ENCODE data around the gene CCDC136. TPM values are rescaled to one million over a fixed set of nuclear protein-coding genes. Genes with fewer than 3 reads are reported as not detected.

Gene CCDC136
- total RNA-seq, 1 experiment from 2014 or later, result 1.1 TPM

DNA sequence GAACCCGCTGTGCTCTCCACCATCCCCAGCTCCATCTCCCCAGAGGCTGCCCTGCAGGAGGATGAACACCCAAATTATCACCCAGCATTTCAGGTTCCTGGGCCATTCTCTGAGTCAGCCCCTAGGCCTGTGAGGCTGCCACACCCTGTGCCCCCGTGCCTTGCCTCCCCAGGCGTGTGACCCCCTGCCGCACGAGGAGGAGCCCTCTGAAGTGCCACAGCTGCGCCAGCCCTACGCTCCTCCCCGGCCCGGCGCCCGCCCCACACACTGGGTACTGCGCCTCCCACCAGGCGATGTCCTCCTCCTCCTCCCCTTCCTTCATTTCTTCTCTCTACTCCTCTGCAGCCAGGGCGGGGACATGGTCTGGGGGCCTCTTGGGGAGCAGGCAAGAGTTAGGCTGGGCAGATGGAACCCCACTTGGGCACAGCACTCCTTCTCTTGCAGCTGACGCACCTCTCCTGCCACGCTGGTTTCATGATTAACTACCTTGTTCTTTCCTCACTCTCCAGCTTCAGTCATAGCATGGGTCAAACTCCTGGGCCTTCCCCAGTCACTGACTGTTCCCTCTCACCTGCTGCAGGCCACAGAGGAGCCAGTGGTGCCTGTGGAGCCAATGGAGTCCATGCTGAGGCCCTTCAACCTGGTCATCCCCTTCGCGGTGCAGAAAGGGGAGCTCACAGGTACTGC is 58.2 kb downstream of the CCDC136 start:
- no peaks in the 10 kb centered on the region for H3K9me3 ChIP-seq (ENCODE audit: control insufficient read depth, insufficient read depth, low read depth, low read length)
- no peak overlapping the region for H3K4me3 ChIP-seq (ENCODE audit: low read depth in 2 of 2, low read length in 2 of 2)
- ATAC-seq (no peak), DNase-seq (ENCODE audit: low read depth, low spot score) (no peak)
- H3K27ac ChIP-seq (ENCODE audit: low read length), result no peak overlapping the region
- no peaks in the 10 kb centered on the region for H3K4me1 ChIP-seq (ENCODE audit: control insufficient read depth, insufficient read depth, low read length)
- ChIA-PET POLR2A (no interaction called here), CTCF (interaction anchor here (0.6 kb wide), 1 partner anchor 27 kb away, joined by 4 read pairs; no protein-coding TSS in a partner anchor)
- H3K36me3 ChIP-seq (ENCODE audit: control insufficient read depth, insufficient read depth, low read length), result no peaks in the 10 kb centered on the region
- no TSS peak for BruUV-seq (replicated peaks)
- in situ Hi-C loops (cut with HindIII; ENCODE audit: low pct_unique_long_range_greater_than_20kb, low sequenced_read_pairs), result no loop called here
- intact Hi-C loops (cut with micrococcal nuclease; ENCODE audit: unreplicated experiment), result no loop called here
- no peaks in the 10 kb centered on the region for H3K27me3 ChIP-seq (ENCODE audit: control insufficient read depth, insufficient read depth, low read length)
- no peak for TF ChIP-seq TCF7L2 (IDR thresholded peaks at IDR 0.05; ENCODE audit: low read depth, low read length)
- TF ChIP-seq, protein P1, sequence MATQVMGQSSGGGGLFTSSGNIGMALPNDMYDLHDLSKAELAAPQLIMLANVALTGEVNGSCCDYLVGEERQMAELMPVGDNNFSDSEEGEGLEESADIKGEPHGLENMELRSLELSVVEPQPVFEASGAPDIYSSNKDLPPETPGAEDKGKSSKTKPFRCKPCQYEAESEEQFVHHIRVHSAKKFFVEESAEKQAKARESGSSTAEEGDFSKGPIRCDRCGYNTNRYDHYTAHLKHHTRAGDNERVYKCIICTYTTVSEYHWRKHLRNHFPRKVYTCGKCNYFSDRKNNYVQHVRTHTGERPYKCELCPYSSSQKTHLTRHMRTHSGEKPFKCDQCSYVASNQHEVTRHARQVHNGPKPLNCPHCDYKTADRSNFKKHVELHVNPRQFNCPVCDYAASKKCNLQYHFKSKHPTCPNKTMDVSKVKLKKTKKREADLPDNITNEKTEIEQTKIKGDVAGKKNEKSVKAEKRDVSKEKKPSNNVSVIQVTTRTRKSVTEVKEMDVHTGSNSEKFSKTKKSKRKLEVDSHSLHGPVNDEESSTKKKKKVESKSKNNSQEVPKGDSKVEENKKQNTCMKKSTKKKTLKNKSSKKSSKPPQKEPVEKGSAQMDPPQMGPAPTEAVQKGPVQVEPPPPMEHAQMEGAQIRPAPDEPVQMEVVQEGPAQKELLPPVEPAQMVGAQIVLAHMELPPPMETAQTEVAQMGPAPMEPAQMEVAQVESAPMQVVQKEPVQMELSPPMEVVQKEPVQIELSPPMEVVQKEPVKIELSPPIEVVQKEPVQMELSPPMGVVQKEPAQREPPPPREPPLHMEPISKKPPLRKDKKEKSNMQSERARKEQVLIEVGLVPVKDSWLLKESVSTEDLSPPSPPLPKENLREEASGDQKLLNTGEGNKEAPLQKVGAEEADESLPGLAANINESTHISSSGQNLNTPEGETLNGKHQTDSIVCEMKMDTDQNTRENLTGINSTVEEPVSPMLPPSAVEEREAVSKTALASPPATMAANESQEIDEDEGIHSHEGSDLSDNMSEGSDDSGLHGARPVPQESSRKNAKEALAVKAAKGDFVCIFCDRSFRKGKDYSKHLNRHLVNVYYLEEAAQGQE (IDR thresholded peaks at IDR 0.05; ENCODE audit: insufficient read depth in 1 of 2, low read depth in 2 of 2, low read length in 1 of 2), result no peak
- no peak for TF ChIP-seq POLR2AphosphoS5 (IDR thresholded peaks at IDR 0.05; ENCODE audit: low read depth, low read length)
- no peak for TF ChIP-seq SIN3A (IDR thresholded peaks at IDR 0.05; ENCODE audit: borderline replicate concordance, insufficient read depth, low read depth, low read length)
- TF ChIP-seq, protein P2, sequence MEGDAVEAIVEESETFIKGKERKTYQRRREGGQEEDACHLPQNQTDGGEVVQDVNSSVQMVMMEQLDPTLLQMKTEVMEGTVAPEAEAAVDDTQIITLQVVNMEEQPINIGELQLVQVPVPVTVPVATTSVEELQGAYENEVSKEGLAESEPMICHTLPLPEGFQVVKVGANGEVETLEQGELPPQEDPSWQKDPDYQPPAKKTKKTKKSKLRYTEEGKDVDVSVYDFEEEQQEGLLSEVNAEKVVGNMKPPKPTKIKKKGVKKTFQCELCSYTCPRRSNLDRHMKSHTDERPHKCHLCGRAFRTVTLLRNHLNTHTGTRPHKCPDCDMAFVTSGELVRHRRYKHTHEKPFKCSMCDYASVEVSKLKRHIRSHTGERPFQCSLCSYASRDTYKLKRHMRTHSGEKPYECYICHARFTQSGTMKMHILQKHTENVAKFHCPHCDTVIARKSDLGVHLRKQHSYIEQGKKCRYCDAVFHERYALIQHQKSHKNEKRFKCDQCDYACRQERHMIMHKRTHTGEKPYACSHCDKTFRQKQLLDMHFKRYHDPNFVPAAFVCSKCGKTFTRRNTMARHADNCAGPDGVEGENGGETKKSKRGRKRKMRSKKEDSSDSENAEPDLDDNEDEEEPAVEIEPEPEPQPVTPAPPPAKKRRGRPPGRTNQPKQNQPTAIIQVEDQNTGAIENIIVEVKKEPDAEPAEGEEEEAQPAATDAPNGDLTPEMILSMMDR (IDR thresholded peaks at IDR 0.05), result no peak

DNA sequence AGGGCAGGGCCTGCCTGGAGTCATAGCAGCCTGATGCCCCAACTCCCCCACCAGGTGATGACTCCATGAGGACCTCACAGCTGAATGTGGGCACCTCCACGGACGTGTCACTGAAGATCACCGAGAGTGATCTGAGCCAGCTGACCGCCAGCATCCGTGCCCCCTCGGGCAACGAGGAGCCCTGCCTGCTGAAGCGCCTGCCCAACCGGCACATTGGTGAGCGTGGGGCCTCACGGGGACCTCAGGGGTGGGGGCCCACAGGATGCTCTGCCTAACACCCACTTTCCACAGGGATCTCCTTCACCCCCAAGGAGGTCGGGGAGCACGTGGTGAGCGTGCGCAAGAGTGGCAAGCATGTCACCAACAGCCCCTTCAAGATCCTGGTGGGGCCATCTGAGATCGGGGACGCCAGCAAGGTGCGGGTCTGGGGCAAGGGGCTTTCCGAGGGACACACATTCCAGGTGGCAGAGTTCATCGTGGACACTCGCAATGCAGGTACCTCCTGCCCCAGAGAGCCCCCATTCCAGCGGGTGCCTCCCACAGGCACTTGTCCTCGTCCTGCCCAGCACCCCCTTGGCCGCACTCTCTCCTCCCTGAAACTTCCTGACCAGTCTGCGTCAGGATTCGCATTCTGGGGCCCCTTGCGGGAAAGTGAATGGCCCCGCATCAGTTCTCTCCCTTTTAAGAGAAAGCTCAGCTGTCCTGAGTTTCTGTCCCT is 60.9 kb downstream of the CCDC136 start:
- intact Hi-C loops (cut with micrococcal nuclease; ENCODE audit: unreplicated experiment) (no loop called here), in situ Hi-C loops (cut with HindIII; ENCODE audit: low pct_unique_long_range_greater_than_20kb, low sequenced_read_pairs) (no loop called here)
- TF ChIP-seq SIN3A (IDR thresholded peaks at IDR 0.05; ENCODE audit: borderline replicate concordance, insufficient read depth, low read depth, low read length) (no peak), TCF7L2 (IDR thresholded peaks at IDR 0.05; ENCODE audit: low read depth, low read length) (no peak), POLR2AphosphoS5 (IDR thresholded peaks at IDR 0.05; ENCODE audit: low read depth, low read length) (no peak)
- TF ChIP-seq, protein P2 (IDR thresholded peaks at IDR 0.05), result no peak
- TF ChIP-seq, protein P1 (IDR thresholded peaks at IDR 0.05; ENCODE audit: insufficient read depth in 1 of 2, low read depth in 2 of 2, low read length in 1 of 2), result no peak
- ChIA-PET CTCF (no interaction called here), POLR2A (no interaction called here)
- DNase-seq (ENCODE audit: low read depth, low spot score) (no peak), ATAC-seq (no peak)
- no peaks in the 10 kb centered on the region for H3K36me3 ChIP-seq (ENCODE audit: control insufficient read depth, insufficient read depth, low read length)
- no peaks in the 10 kb centered on the region for H3K4me1 ChIP-seq (ENCODE audit: control insufficient read depth, insufficient read depth, low read length)
- no peak overlapping the region for H3K27ac ChIP-seq (ENCODE audit: low read length)
- no TSS peak for BruUV-seq (replicated peaks)
- no peak overlapping the region for H3K4me3 ChIP-seq (ENCODE audit: low read depth in 2 of 2, low read length in 2 of 2)
- H3K9me3 ChIP-seq (ENCODE audit: control insufficient read depth, insufficient read depth, low read depth, low read length), result no peaks in the 10 kb centered on the region
- H3K27me3 ChIP-seq (ENCODE audit: control insufficient read depth, insufficient read depth, low read length), result no peaks in the 10 kb centered on the region

Data from Panc1 (cell line).